Measurements from ENCODE around the gene VEGFB.
A peak's percentile ranks its signal among the peaks of the same experiment; 100 is the strongest.

Gene VEGFB

DNA sequence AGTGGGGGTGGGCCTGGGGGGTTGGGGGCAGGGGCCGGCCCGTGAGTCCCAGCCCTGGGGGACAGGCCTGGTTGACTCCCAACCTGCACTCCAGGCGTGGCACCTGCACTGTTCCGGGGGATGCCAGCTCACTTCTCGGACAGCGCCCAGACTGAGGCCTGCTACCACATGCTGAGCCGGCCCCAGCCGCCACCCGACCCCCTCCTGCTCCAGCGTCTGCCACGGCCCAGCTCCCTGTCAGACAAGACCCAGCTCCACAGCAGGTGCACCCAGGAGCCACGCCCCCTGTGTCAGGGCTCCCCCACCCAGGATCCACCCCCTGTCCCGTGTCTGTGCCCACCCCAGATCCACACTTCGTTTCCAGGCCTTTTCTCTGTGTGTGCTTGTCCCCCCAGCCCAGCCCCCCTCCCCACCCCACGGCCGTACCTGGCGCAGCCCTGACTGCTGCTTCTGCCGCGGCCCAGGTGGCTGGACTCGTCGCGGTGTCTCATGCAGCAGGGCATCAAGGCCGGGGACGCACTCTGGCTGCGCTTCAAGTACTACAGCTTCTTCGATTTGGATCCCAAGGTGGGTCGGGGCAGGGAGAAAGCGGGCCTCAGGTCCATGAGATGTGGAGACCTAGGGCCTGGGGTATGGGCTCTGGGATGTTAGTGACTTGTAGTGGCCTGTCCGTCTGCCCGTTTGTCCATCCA, 23.1 kb upstream of the VEGFB start:
- no peak for DNase-seq

DNA sequence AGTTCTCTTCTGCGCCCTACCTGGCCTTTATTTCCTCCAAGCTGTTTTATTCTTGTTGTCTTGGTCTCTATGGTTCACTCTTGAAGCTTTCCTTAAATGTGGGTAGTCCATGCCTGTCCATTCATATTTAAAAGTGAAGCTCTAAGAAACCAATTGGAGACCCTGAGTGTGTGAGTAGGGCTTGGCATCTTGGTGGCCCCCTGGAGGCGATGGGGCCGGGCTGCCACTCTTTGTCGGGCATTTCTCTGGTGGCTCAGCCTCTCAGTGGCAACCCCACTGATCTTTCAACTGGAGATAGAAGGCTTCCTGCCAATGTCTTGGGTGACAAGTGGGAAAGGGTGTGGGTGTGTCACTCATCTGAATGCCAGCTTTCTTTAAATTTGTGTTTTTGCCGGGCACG, 17.5 kb upstream of the VEGFB start:
- no peak for DNase-seq

DNA sequence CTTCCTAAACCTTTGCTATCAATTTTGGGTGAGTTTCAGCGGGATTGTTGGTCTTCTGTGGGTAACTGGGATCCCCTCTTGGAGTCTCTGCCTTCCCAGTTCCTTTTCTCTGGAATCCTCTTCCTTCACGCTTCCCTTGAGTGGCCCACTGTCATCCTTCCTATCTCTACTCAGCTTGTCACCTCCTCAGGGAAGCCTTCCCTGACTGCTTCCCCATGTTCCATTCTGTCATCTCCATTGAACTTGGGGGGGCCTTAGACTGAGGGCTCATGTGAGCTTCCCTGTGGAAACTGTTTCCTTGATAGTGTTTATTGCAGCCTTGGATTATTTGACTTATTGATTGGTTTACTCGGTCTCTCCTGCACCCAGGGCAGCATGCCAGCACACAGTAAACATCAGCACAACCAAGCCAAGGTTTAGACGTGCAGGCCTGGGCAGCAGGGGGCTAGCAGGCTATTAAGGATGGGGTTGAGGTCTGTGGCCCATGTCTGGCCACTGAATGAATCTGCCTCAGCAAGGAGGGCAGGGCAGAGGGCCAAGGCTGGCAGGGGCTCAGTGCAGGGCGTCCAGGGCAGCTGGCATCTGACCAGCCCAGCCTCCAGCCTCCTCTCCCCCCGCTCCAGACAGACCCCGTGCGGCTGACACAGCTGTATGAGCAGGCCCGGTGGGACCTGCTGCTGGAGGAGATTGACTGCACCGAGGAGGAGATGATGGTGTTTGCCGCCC, 15.6 kb upstream of the VEGFB start:
- no peak for DNase-seq

DNA sequence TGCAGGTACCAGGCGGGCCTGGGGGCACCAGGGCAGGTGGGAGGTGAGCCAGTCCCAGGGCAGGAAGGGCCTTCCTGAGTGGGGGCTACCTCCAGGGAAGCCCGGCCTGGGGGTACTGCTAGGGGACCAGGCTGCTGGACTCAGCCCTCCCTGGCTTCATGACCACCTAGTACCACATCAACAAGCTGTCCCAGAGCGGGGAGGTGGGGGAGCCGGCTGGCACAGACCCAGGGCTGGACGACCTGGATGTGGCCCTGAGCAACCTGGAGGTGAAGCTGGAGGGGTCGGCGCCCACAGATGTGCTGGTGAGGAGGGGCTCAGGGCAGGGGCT, 15.1 kb upstream of the VEGFB start:
- no peak for DNase-seq

DNA sequence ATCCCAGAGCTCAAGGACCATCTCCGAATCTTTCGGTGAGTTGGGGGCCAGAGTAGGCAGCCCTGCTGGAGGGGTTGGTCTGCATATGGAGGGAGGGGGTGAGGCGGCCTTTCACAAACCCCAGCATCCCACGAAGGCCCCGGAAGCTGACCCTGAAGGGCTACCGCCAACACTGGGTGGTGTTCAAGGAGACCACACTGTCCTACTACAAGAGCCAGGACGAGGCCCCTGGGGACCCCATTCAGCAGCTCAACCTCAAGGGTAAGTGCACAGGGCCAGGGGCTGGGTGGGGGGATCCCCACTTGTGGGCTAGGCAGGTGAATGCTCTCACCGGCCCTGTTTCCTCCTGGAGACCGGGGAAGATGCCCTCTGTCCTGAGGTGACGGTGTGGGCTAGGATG, 14.6 kb upstream of the VEGFB start:
- DNase-seq = no peak

DNA sequence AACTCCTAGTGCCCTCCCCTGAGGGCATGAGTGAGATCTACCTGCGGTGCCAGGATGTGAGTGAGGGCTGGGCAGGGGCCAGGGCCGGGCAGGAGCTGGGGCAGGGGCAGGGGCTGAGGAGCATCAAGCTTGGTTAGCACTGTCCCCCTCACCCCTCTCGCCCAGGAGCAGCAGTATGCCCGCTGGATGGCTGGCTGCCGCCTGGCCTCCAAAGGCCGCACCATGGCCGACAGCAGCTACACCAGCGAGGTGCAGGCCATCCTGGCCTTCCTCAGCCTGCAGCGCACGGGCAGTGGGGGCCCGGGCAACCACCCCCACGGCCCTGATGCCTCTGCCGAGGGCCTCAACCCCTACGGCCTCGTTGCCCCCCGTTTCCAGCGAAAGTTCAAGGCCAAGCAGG, 14.1 kb upstream of the VEGFB start:
- no peak for DNase-seq

DNA sequence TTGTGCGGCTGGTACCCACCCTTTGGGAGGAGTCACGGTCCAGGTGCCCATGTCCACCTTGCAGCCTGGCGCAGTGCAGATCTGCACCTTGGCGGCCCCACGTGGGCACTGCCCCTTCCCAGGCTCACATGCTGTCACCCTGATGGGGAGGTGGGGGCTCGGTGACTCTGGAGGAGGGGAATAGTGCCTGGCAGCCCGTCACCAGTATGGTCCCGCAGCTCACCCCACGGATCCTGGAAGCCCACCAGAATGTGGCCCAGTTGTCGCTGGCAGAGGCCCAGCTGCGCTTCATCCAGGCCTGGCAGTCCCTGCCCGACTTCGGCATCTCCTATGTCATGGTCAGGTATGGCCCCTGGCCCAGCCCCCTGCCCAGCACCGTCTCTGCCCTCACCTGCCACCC, 13.6 kb upstream of the VEGFB start:
- DNase-seq = no peak

DNA sequence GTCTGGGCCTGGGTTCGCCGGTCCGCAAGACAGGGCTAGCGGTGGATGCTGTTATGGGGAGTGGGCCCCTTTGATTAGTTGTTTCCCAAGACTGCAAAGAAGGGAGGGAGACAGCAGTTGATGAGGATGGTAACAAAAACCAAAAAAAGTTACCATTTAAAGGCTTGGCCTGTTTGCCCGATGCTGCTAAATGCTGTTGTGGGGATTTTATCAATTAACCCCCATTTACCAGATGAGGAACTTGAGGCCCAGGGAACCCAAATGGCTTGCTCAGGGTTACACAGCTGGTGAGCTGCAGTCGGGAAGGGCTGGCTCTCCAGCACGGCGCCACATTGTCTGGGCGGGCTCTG, 11.8 kb upstream of the VEGFB start:
- no peak for DNase-seq

DNA sequence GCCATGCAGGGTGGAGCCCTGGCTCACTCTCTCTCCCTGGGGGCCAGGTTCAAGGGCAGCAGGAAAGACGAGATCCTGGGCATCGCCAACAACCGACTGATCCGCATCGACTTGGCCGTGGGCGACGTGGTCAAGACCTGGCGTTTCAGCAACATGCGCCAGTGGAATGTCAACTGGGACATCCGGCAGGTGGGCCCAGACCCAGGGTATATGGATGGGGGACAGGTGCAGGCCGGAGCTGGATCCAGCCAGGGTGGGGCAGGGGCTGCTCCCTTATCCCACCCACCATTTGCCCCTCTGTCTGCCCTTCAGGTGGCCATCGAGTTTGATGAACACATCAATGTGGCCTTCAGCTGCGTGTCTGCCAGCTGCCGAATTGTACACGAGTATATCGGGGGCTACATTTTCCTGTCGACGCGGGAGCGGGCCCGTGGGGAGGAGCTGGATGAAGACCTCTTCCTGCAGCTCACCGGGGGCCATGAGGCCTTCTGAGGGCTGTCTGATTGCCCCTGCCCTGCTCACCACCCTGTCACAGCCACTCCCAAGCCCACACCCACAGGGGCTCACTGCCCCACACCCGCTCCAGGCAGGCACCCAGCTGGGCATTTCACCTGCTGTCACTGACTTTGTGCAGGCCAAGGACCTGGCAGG, 11.3 kb upstream of the VEGFB start:
- DNase-seq = no peak

DNA sequence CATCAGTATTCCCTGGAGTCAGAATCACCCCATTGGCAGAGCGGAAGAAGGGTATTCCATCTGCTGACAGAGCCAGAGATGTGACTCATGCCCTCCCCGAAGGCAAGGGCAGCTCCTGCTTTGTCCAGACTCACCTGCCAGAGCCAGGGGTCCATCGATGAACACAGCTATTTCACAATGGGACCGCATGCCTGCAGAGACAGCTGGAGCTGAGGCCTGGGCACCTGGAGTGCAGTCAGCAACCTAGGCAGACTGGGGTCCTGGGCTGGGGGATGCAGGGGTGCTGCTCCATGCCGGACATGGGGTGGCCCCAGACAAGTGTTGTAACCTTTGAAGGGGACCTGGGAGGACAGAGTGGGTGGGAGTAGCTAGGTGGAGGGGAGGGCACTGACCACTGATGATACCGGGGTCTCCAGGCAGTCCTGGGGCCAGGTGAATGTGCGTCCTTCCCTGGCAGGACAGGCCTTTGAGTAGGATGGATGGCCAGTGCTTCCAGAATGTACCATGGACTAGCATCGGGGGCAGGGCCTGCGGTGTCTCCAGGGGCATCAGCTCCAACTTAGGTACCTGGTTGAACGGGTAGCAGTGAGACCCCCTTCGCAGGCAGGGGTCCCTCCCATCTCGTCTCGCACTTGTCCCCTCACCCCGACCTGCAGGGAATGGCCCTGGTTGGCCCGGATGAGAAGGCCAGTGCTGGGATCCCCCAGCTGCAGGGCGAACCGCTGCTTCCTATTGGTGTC, 10.1 kb upstream of the VEGFB start:
- DNase-seq = no peak

DNA sequence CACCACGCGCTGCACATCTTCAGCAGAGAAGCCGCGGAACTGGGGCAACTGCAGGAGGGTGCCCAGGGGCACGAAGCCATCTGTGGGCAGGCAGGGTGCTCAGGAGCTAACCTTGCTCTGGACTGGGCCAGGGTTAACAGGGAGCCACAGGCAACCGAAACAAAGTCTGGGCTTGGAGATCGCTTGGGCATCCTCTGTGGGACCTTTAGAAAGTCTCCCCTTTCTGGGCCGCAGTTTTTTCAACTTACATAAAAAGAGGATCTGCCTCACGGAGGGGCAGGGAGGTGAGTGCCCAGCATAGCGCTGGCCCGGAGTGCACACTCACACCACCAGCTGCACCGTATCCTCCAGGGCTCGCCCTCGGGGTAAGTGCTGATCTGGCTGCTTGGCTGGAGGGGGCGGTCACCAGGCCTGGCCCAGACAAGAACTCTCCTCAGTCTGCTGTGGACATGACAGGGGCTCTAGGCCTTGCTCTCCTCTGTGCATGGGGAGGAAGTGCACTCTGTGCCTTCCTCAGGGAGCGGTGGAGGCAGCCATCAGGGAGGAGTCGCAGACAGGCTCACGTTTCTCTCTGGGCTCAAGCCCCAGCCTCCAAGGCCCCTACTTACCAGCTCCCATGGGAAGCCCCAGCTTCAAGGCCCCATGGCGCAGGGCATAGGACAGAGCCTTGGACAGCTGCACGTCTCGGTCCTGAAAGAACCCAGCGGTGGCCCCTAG, 9.3 kb upstream of the VEGFB start:
- no peak for DNase-seq

DNA sequence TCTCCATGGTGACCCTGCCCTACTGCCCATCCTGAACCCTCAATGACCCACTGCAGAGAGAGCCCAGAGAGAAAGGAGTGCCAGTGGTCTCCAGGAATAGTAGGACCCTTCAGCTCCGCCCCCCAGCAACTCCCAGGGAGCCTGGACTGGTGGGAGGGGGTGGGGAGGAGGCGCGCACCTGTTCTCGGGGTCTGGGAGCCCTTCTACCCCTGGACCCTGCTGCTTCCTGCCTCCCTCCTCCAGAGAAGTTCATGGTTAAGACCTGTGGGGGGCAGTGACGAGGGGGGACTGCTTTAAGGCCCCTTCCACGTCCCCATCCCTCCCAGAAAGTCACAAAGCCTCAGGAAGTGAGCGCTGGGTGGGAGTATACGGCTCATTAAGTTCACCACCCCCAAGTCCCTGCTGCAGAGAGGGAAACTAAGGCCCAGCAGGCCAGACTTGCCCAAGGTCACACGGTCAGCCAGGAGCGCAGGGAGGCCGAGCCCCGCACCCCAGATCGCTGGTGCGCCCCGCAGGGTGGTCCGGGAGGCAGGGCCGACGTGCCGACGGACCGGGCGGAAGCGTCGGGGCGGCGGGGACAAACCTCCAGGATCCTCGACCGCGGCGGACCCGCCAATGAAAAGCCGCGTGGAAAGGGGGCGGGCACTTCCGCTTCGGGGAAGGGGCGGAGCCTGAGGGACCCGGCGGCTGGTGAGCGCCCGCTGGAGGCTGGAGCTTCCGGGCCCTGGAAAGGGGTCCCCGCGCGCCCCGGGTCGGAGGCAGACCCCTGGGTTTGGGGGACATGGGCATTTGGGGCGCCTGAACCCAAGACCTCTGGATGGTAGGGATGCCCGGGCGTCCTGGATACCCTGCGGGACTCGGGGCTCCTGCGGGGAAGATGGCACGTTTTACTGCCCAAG, 8.5 kb upstream of the VEGFB start, which contains the start of the genes NUDT22 and TRPT1:
Gene NUDT22, plus strand, starts transcription at position 667 of the 899 bp plus-strand sequence. CDS start 379 bp downstream, outside the sequence.
Gene TRPT1, minus strand, starts transcription at position 579 of the 899 bp plus-strand sequence. Its CDS starts 326 bp downstream, at position 253.
- DNase-seq = peak; percentile 98

DNA sequence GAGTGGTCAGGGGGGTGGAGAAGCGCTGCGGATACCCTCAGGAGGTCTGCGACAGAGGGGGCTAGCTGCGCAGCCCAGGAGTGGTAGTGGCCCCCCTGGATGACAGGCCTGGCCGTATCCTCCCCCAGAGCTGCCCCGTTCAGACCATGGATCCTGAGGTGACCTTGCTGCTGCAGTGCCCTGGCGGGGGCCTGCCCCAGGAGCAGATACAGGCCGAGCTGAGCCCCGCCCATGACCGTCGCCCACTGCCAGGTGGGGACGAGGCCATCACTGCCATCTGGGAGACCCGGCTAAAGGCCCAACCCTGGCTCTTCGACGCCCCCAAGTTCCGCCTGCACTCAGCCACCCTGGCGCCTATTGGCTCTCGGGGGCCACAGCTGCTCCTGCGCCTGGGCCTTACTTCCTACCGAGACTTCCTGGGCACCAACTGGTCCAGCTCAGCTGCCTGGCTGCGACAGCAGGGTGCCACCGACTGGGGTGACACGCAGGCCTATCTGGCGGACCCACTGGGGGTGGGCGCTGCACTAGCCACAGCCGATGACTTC, 7.8 kb upstream of the VEGFB start:
- DNase-seq = peak; percentile 83

DNA sequence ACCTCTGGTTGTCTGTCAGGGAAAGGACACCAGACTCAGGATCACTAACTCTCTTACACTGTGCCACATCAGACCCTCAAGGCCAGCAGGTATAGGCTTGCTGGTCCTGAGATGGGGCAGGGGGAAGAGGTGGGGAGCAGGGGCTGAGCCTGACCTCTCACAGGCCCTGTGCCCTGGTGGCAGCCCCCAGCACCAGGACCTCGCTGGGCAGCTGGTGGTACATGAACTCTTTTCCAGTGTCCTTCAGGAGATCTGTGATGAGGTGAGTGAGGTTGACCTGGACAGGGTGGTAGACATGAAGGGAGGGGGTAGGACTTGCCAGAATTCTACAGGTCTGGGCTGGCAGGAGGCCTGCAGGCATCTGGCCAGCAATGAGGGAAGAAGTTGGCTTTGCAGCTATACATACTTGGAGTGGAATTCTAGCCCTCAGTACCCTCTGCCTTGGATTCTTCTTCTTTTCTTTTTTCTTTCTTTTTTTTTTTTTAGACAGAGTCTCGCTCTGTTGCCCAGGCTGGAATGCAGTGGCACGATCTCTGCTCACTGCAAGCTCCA, 6.9 kb upstream of the VEGFB start:
- no peak for DNase-seq

DNA sequence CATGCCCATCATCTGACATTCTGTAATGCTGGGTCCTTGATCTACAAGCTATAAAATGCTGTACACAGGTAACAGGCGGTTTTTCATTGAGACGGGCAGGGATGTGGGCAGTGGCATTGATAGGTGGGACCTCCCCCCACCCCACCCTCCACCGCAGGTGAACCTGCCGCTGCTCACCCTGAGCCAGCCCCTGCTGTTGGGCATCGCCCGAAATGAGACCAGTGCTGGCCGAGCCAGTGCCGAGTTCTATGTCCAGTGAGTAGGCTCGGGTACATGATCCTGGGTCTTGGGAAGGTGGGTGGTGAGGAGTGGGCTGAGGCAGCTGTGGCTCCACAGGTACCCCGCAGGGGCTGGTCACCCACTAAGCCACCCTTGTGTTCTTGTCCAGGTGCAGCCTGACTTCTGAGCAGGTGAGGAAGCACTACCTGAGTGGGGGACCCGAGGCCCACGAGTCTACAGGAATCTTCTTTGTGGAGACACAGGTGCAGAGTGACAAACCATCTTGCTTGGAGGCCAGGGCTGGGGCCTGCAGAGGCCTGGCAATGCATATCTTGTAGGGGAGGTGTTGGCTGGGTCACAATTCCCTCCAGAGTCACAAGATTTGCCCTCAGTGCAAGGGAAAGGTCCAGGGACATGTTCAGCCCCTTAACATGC, 5.2 kb upstream of the VEGFB start:
- no peak for DNase-seq

DNA sequence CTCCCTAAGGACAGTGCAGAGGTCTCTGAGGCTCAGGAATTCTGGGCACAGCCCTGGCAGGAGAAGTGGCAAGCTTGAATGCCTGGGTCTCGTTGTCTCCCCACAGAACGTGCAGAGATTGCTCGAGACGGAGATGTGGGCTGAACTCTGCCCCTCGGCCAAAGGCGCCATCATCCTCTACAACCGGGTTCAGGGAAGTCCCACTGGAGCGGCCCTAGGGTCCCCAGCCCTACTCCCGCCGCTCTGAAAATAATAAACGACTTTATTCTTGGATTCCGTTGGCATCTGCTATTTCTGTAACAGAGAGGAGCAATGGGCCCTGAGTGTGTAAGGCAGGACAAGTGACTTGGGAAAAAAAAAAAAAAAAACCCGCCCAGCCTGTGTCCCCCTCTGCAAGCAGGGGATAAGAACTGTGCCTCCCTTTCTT, 4.6 kb upstream of the VEGFB start:
- DNase-seq = no peak

DNA sequence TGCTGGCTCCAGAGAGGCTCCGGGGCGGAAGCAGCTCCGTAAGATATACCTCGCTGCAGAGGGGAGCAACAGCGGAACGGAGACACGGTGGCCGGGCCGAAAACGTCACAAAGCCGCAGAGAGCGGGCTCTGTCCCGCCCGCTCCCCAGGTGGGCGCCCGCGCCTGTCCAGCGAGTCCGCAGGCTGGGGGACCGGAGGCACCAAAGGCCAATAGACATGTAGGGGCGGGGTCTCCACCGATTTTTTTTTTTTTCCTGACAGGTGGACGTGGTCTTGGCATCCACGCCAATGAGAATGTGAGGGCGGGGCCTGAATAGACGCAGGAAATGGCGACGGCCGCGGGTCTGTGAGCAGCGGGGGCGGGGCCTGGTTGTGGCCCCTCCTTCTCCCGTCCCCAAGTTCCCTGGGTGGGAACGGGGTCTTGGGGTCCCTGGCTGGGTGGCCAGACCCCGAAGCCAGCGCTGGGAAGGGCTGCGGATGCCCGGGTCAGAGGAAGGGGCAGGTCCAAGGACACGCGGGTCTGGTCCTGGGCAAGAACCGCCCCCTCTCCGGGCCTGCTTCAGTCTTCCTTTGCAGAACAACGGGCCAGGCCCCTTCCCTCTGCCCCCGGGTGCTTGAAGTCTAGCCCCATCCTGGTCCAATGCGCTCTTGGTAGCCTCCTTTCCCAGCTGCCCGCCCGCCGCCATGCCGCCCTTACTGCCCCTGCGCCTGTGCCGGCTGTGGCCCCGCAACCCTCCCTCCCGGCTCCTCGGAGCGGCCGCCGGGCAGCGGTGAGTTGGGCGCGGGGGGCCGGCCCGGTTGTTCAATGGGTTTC, 4.0 kb upstream of the VEGFB start, which contains the start of gene DNAJC4:
Gene DNAJC4, plus strand, starts transcription at position 378 of the 814 bp plus-strand sequence. Its CDS starts 307 bp downstream, at position 685.
- DNase-seq = peak; percentile 95

DNA sequence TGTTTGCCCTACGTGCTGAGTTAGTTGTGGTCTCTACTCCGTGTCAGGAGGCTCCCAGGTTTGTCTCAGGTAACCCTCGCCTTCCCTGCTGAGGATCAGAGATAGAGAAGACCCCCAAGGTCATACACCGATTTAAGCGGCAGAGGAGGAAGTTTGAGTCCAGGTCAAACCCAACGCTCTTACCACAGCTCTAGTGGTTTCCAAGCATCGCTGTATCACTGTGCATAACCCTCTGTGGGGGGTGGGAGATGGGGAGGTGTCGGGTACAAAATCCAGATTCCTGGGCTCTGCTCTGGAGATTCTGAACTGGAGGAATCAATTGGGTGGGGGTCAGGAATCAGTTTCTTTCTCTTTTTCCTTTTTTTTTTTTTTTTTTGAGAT, 3.4 kb upstream of the VEGFB start:
- DNase-seq = no peak

DNA sequence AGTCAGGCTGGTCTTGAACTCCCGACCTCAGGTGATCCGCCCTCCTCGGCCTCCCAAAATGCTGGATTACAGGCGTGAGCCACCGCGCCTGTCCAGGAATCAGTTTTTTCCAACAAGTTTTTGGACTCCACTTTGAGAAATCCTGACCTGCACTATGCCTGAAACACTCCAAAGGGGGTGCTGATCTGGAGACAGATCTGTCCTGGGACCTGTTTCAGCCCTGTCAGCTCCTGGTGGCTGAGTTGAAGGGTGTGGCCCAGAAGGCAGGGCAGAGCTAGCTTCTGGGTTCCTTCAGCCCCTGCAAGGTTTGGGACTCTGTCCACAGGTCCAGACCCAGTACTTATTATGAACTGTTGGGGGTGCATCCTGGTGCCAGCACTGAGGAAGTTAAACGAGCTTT, 2.8 kb upstream of the VEGFB start:
- no peak for DNase-seq
